ENCODE data around the gene KLHL22. TPM values are rescaled to one million over a fixed set of nuclear protein-coding genes. Genes with fewer than 3 reads are reported as not detected.
"Not testable (repeated sequence)": the region's sequence is repeated elsewhere in the genome, so short reads cannot be mapped to it uniquely, and the experiment has no call there.

Gene KLHL22
- total RNA-seq, 1 donor from 2014 or later, result 16.1 TPM

DNA sequence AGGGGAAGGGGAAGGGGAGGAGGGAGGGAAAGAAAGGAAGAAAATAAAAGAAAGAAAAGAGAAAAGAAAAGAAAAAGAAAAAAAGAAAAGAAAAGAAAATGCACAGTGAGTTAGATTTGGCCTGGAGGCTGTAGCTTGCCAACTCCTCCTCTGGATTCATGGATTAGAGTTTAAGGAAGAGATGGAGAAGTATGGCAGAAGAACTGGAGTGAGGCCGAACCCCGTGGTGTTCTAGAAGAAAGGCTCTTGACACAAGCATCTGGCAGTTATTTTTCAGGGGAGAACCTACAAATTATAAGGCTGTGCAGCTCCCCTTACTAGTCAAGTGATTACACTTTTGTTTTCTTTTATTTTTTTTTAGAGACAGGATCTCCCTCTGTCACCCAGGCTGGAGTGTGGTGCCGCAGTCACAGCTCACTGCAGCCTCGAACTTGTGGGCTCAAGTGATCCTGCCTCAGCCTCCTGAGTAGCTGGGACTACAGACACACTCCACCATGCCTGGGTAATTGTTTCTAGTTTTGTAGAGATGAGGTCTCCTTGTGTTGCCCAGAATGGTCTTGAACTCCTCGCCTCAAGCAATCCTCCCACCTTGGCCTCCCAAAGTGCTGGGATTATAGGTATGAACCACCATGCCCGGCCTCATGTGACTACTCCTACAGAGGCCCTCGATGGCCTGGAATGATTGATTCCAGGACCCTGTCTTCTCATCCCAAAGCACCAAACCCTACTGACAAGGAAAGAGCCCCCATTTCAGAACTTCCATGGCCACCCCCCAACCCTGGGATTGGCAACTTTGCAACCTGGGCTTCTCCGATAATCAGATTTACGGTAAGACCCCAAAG lies 82.2 kb downstream of the KLHL22 start:
- DNase-seq, result no peak
- Histone ChIP-seq H3K27ac (replicated peaks) (no peak overlapping the region), H3K27me3 (ENCODE audit: low read depth) (no peaks in the 10 kb centered on the region), H3K36me3 (no peaks in the 10 kb centered on the region), H3K4me1 (peaks cover 2% of the 10 kb centered on the region), H3K9me3 (replicated peaks) (no peaks in the 10 kb centered on the region), H3K4me3 (no peak overlapping the region)
- TF ChIP-seq, protein P1, sequence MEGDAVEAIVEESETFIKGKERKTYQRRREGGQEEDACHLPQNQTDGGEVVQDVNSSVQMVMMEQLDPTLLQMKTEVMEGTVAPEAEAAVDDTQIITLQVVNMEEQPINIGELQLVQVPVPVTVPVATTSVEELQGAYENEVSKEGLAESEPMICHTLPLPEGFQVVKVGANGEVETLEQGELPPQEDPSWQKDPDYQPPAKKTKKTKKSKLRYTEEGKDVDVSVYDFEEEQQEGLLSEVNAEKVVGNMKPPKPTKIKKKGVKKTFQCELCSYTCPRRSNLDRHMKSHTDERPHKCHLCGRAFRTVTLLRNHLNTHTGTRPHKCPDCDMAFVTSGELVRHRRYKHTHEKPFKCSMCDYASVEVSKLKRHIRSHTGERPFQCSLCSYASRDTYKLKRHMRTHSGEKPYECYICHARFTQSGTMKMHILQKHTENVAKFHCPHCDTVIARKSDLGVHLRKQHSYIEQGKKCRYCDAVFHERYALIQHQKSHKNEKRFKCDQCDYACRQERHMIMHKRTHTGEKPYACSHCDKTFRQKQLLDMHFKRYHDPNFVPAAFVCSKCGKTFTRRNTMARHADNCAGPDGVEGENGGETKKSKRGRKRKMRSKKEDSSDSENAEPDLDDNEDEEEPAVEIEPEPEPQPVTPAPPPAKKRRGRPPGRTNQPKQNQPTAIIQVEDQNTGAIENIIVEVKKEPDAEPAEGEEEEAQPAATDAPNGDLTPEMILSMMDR (IDR thresholded peaks at IDR 0.05; ENCODE audit: borderline replicate concordance), result no peak
- intact Hi-C loops (cut with micrococcal nuclease), result no loop called here

DNA sequence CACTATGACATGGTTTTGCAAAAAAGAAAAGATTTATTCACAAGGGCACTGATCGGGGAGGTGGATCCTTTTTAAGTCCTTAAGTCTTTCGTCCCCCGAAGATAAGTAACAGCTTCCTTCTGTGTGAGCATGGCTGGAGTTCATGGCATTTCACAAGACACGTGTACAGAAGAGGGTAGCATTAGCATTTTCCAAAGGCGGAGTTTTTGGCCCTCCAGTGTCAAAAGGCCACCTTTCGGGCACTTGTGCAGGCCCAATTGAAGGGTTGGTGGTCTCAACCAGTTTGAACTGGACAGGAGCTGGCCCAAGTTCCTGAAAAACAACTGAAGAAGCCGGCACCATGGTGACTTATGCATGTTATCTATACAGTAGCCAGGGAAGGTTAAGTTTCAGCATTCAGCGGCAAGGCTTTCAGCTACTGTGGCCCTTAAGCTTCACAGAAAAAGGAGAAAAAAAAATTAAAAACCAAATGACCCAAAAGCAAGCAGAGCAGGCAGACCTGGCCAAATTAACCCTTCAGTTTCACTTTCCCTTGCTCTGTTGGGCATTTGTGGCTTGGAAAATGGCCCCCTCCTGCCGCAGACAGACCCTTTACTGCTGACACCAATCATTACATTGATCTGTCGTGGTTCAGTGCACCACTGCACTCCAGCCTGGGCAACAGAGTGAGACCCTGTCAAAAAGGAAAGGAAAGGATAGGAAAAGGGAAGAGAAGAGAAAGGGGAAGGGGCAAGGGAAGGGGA lies 83.0 kb downstream of the KLHL22 start:
- intact Hi-C loops (cut with micrococcal nuclease), result no loop called here
- H3K4me3 ChIP-seq, result no peak overlapping the region
- TF ChIP-seq, protein P1 (IDR thresholded peaks at IDR 0.05; ENCODE audit: borderline replicate concordance), result no peak
- no peaks in the 10 kb centered on the region for H3K4me1 ChIP-seq
- no peaks in the 10 kb centered on the region for H3K27me3 ChIP-seq (ENCODE audit: low read depth)
- peaks cover 3% of the 10 kb centered on the region for H3K36me3 ChIP-seq
- no peak overlapping the region for H3K27ac ChIP-seq (replicated peaks)
- no peaks in the 10 kb centered on the region for H3K9me3 ChIP-seq (replicated peaks)
- DNase-seq, result no peak

DNA sequence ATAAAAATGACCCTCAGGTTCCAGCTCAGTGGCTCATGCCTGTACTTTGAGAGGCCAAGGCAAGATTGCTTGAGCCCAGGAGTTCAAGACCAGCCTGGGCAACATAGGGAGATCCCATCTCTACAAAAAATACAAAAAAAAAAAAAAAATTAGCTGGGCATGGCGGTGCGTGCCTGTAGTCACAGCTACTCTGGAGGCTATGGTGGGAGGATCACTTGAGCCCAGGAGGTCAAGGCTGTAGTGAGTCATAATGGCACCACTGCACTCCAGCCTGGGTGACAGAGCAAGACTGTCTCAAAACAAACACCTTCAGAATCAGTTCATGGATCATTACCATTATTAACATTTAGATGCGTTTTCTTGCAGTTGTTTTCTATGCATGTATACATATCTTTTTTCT lies 86.2 kb downstream of the KLHL22 start:
- H3K27me3 ChIP-seq (ENCODE audit: low read depth); H3K4me3 ChIP-seq; DNase-seq; H3K27ac ChIP-seq (replicated peaks); H3K4me1 ChIP-seq; intact Hi-C loops (cut with micrococcal nuclease); H3K9me3 ChIP-seq (replicated peaks): not testable (repeated sequence)
- H3K36me3 ChIP-seq, result peaks cover 31% of the 10 kb centered on the region

DNA sequence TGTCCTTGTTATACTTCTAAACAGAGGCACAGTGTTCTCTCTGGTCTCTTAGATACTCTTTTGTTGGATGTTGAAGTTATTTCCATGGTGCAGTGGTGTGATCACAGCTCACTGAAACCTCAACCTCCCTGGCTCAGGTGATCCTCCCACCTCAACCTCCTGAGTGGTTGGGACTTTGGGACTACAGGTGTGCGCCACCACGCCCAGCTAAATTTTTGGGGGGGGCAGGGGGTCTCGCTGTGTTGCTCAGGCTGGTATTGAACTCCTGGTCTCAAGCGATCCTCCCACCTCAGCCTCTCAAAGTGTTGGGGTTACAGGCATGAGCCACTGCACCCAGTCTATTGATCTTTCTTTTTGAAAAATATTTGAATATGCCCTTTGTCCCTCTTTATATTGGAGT lies 86.7 kb downstream of the KLHL22 start:
- no peak overlapping the region for H3K27ac ChIP-seq (replicated peaks)
- H3K36me3 ChIP-seq, result peaks cover 31% of the 10 kb centered on the region
- no peaks in the 10 kb centered on the region for H3K9me3 ChIP-seq (replicated peaks)
- H3K27me3 ChIP-seq (ENCODE audit: low read depth), result no peaks in the 10 kb centered on the region
- DNase-seq, result no peak
- no peaks in the 10 kb centered on the region for H3K4me1 ChIP-seq
- H3K4me3 ChIP-seq, result no peak overlapping the region
- TF ChIP-seq, protein P1 (IDR thresholded peaks at IDR 0.05; ENCODE audit: borderline replicate concordance), result no peak
- intact Hi-C loops (cut with micrococcal nuclease), result no loop called here

DNA sequence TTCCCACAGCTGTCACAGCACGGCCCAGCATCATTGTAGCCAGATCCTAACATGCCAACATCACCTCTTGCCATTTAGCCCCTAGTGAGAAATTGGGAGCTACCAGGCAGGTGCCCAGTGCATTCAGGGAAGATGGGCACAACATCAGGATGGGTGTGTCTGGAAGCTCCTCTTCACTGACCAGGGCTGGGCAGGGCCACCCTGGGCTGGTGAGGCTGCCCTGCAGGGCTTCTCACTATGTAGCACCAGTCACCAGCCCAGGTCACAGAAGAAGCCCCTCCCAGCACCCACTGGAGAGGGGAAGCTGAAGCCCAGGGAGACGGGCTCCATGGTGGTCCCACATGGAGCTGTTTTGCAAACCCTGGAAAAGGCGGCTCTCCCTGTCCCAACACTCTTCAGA lies 87.8 kb downstream of the KLHL22 start:
- DNase-seq, result no peak
- Histone ChIP-seq H3K4me3 (no peak overlapping the region), H3K27me3 (ENCODE audit: low read depth) (no peaks in the 10 kb centered on the region), H3K9me3 (replicated peaks) (no peaks in the 10 kb centered on the region), H3K27ac (replicated peaks) (no peak overlapping the region), H3K4me1 (no peaks in the 10 kb centered on the region), H3K36me3 (peaks cover 31% of the 10 kb centered on the region)
- TF ChIP-seq, protein P1 (IDR thresholded peaks at IDR 0.05; ENCODE audit: borderline replicate concordance), result no peak
- intact Hi-C loops (cut with micrococcal nuclease), result no loop called here

Data from left ventricle myocardium inferior (tissue), 1 donor.